Neutrophil (primary cell): ENCODE data around the gene FBXW8.
A peak's percentile ranks its signal among the peaks of the same experiment; 100 is the strongest.

Experiments
- H3K27ac ChIP-seq: fragments of 200-600 bp; sonication (generic); 2 replicates; pipeline ENCODE4 v1.5.1; 2016; ENCODE audit warnings: mild to moderate bottlenecking, moderate library complexity
- H3K27me3 ChIP-seq: fragments of 200-600 bp; sonication (generic); 2 replicates; pipeline ENCODE4 v1.6.0; 2016; ENCODE audit warnings: mild to moderate bottlenecking
- H3K36me3 ChIP-seq: fragments of 200-600 bp; sonication (generic); 2 replicates; pipeline ENCODE4 v1.5.1; 2017
- H3K4me1 ChIP-seq, 2 experiments: fragments of 200-600 bp in 1 of 2; sonication (generic) in 1 of 2; 1 replicate in 1 of 2; 2 replicates in 1 of 2; pipeline versions ENCODE4 v1.5.1 to v1.6.1; 2013 to 2016; ENCODE audit warnings: low read depth in 1 of 2, low read length in 1 of 2, mild to moderate bottlenecking in 1 of 2, moderate library complexity in 1 of 2; ENCODE audit not compliant: control insufficient read depth in 1 of 2, insufficient read depth in 1 of 2
- H3K4me3 ChIP-seq, 2 experiments: fragments of 200-600 bp in 1 of 2; sonication (generic) in 1 of 2; 1 replicate in 1 of 2; 2 replicates in 1 of 2; pipeline ENCODE4 v1.5.1; 2013 to 2016; ENCODE audit warnings: low read depth in 1 of 2, low read length in 1 of 2, mild to moderate bottlenecking in 1 of 2, moderate library complexity in 1 of 2
- H3K9me3 ChIP-seq: fragments of 200-600 bp; sonication (generic); 2 replicates; pipeline ENCODE4 v1.5.1; 2016
- TF ChIP-seq, protein P1 (sequence below): fragments of 200-600 bp; sonication (generic); IDR thresholded peaks from 2 replicates; pipeline ENCODE4 v1.5.1; 2016; ENCODE audit warnings: antibody characterized with exemption

The FBXW8 gene

DNA sequence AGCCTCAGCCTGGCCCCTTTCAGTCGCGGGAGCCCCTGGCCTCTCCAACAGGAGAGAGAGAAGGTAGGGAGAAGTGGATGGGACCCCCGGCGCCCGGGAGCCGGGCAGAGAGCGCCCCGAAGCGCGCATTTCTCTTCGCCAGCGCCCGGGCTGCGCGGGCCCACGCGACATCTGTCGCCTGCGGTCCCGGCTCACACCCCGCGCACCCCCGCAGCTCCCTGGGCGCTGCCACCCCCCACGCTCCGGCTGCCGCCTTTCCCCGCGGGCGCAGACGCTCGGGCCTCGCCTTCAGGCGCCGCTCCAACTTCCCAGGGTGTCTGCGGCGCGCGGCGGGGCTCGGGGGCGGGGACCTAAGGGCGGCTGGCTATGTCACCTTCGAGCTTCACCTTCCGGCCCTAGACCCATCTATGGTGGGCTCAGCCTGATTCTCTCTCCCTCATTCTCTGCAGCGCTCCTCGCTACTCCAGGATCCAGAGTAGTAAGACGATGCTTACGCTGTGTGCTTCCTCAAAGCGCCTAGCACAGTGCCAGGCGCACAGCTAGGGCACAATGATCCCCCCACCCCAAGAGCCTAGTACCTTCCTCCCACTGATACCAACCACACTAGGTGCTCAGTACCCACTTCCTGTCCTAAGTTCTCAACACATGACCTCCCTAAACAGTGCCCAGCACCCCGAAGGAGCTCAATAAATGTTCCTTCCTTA, 31.1 kb upstream of the FBXW8 start:
- TF ChIP-seq, protein P1, sequence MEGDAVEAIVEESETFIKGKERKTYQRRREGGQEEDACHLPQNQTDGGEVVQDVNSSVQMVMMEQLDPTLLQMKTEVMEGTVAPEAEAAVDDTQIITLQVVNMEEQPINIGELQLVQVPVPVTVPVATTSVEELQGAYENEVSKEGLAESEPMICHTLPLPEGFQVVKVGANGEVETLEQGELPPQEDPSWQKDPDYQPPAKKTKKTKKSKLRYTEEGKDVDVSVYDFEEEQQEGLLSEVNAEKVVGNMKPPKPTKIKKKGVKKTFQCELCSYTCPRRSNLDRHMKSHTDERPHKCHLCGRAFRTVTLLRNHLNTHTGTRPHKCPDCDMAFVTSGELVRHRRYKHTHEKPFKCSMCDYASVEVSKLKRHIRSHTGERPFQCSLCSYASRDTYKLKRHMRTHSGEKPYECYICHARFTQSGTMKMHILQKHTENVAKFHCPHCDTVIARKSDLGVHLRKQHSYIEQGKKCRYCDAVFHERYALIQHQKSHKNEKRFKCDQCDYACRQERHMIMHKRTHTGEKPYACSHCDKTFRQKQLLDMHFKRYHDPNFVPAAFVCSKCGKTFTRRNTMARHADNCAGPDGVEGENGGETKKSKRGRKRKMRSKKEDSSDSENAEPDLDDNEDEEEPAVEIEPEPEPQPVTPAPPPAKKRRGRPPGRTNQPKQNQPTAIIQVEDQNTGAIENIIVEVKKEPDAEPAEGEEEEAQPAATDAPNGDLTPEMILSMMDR = no peak
- H3K4me3 ChIP-seq = peak overlapping the region in 1 of 2 experiments; percentile 46
- no peaks in the 10 kb centered on the region for H3K36me3 ChIP-seq
- H3K9me3 ChIP-seq = no peaks in the 10 kb centered on the region
- H3K27me3 ChIP-seq = peaks cover 100% of the 10 kb centered on the region
- H3K4me1 ChIP-seq = peaks cover 27 to 43% of the 10 kb centered on the region in 2 experiments
- H3K27ac ChIP-seq = no peak overlapping the region

GRCh38 chr12:116880213-116880816, 30.4 kb upstream of the FBXW8 start:
- H3K4me3 ChIP-seq = peak overlapping the region in 1 of 2 experiments; percentile 46

DNA sequence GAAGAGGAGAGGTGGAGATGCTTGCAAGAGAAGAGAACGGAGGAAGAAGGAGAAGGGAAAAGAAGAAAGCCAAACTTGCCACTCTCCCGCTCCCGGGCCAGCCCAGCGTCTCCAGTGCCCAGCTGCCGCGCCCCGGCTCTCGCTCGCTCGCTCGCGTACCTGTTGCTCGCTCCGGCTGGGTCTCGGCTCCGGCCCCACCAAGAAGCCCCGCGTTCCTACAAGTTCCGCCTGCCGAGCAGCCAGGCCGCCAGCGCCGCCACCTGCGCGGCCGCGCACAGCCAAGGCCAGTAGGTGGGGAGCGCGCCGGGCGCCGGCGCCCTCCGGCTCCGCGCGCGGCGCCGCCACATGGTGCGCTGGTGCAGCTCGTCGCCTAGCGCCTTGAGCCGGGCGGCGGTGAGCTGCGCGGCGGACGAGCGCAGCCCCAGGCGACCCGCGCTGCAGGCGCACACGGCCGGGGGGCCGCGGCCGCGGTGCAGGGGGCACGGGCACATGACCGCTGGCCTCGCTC, 29.9 kb upstream of the FBXW8 start:
- H3K27me3 ChIP-seq = peaks cover 88% of the 10 kb centered on the region

More at GRCh38 chr12:116880213-116880816, 30.4 kb upstream of the FBXW8 start:
- no peaks in the 10 kb centered on the region for H3K9me3 ChIP-seq
- TF ChIP-seq, protein P1 = no peak
- no peak overlapping the region for H3K27ac ChIP-seq
- peaks cover 34 to 49% of the 10 kb centered on the region in 2 experiments for H3K4me1 ChIP-seq
- H3K27me3 ChIP-seq = peaks cover 94% of the 10 kb centered on the region
- no peaks in the 10 kb centered on the region for H3K36me3 ChIP-seq

GRCh38 chr12:116881325-116881876, 29.3 kb upstream of the FBXW8 start, which contains the start of gene HRK:
Gene HRK (minus strand): TSS chr12:116881441. CDS start chr12:116881307, 134 bp downstream.
- TF ChIP-seq, protein P1 = no peak
- Histone ChIP-seq H3K4me3 (peak within 1 kb of the TSS in 1 of 2 experiments; percentile 46), H3K4me1 (peaks cover 44 to 58% of the 10 kb centered on the region in 2 experiments), H3K36me3 (no peaks in the 10 kb centered on the region), H3K27ac (no peak within 1 kb of the TSS), H3K9me3 (no peaks in the 10 kb centered on the region), H3K27me3 (peaks cover 83% of the 10 kb centered on the region)

More for the DNA sequence above, 29.9 kb upstream of the FBXW8 start:
- Histone ChIP-seq H3K4me1 (peaks cover 40 to 53% of the 10 kb centered on the region in 2 experiments), H3K36me3 (no peaks in the 10 kb centered on the region), H3K4me3 (peak overlapping the region in 1 of 2 experiments; percentile 46), H3K27ac (no peak overlapping the region), H3K9me3 (no peaks in the 10 kb centered on the region)
- TF ChIP-seq, protein P1 = no peak

- H3K36me3 ChIP-seq = no peaks in the 10 kb centered on the region
- peak overlapping the region in 1 of 2 experiments; percentile 40 for H3K4me3 ChIP-seq
- H3K27ac ChIP-seq = no peak overlapping the region
- no peaks in the 10 kb centered on the region for H3K9me3 ChIP-seq
- H3K27me3 ChIP-seq = peaks cover 77% of the 10 kb centered on the region
- TF ChIP-seq, protein P1 = no peak
- H3K4me1 ChIP-seq = peaks cover 44 to 62% of the 10 kb centered on the region in 2 experiments
Observed at GRCh38 chr12:116881877-116882507, 28.8 kb upstream of the FBXW8 start.
